Measurements from ENCODE around the gene PTPRO. TPM values are rescaled to one million over a fixed set of nuclear protein-coding genes. Genes with fewer than 3 reads are reported as not detected.

The PTPRO gene
- total and polyA plus RNA-seq, 4 donors: 2.6 to 11.7 (median 3.4) TPM

DNA sequence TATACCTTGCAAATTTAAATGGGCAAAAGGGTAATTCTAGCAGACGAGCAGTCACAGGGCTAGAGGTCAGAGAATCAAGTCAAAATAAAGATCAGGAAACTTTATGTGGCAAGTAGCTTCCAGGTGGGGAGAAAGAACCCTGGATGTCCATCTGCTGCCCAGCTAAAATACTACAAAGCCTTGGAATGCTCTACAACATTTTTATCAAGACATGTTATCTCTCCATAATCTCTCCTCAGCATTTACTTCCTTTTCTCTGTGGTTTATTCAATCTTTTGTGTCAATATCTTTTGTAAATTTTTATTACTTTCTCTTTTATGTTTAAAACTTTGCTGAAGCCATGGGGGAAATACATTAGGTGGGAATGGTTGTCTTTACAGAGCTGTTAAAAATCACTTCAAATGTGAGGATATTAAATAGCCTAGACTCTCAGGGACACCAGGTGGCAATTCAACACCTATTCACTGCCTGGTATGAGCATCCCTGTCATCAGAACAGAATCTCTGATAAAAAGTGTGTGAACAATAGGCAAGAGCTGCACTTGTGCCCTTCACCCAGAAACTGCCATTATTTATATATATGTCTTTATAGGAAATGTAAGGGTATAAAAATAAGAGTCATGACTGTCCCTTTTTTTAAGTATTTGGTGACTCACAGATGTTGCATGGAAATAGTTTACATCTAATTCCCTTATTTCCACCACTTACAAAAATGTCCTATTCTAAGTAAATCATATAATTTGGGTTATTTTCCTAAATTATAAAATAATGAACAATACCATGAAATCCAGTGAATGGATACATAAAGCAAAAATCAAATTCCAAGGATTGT, 314.0 kb downstream of the PTPRO start:
- no peak for TF ChIP-seq CTCF (IDR thresholded peaks at IDR 0.05; ENCODE audit: control extremely low read depth, extremely low read depth)
- Histone ChIP-seq H3K36me3 (ENCODE audit: control insufficient read depth in 4 of 4, insufficient read depth in 4 of 4, low read length in 4 of 4) (peaks cover 0 to 6% (median 3%) of the 10 kb centered on the region in 4 donors), H3K9me3 (ENCODE audit: control insufficient read depth in 4 of 4, insufficient read depth in 3 of 4, low read length in 3 of 4) (no peaks in the 10 kb centered on the region), H3K27me3 (ENCODE audit: control insufficient read depth in 3 of 3, insufficient read depth in 3 of 3, low read length in 2 of 3) (no peaks in the 10 kb centered on the region), H3K27ac (ENCODE audit: low read depth in 1 of 2, low read length in 1 of 2) (no peak overlapping the region), H3K4me1 (ENCODE audit: control insufficient read depth in 5 of 5, insufficient read depth in 5 of 5, low read length in 5 of 5) (peaks cover 0 to 3% (median 0%) of the 10 kb centered on the region in 5 donors), H3K9ac (ENCODE audit: insufficient read depth in 1 of 2, low read length in 2 of 2) (no peak overlapping the region), H3K4me3 (no peak overlapping the region)
- no peak for ATAC-seq (ENCODE audit: insufficient read depth, low FRiP score)
- DNase-seq: no peak
- WGBS, 2 donors: 93 to 96% methylated on average over 1 of the region's 1 CpG

DNA sequence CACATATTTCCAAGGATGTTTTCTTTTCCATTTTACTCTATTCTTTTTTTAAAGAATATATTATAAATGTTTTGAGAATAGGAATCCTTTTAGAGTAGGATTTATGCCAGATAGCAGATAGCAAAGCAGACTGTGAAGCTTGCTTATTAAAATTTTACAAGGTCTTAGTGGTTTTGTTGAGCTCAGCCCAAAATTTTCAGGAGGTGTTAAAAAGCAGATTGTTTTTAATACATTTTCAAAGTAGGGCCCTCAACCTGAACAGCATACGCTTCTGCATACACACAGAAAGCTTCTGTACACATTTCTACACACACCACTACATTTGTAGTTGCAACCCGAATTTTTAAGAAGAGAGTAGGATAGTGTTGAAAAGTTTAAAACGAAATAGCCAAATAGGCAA, 315.9 kb downstream of the PTPRO start:
- Histone ChIP-seq H3K36me3 (ENCODE audit: control insufficient read depth in 4 of 4, insufficient read depth in 4 of 4, low read length in 4 of 4) (peaks cover 0 to 6% (median 3%) of the 10 kb centered on the region in 4 donors), H3K9me3 (ENCODE audit: control insufficient read depth in 4 of 4, insufficient read depth in 3 of 4, low read length in 3 of 4) (no peaks in the 10 kb centered on the region), H3K4me3 (no peak overlapping the region), H3K27me3 (ENCODE audit: control insufficient read depth in 3 of 3, insufficient read depth in 3 of 3, low read length in 2 of 3) (no peaks in the 10 kb centered on the region), H3K9ac (ENCODE audit: insufficient read depth in 1 of 2, low read length in 2 of 2) (no peak overlapping the region), H3K27ac (ENCODE audit: low read depth in 1 of 2, low read length in 1 of 2) (no peak overlapping the region), H3K4me1 (ENCODE audit: control insufficient read depth in 5 of 5, insufficient read depth in 5 of 5, low read length in 5 of 5) (peaks cover 0 to 1% (median 0%) of the 10 kb centered on the region in 5 donors)
- ATAC-seq (ENCODE audit: insufficient read depth, low FRiP score) (no peak), DNase-seq (no peak)
- no peak for TF ChIP-seq CTCF (IDR thresholded peaks at IDR 0.05; ENCODE audit: control extremely low read depth, extremely low read depth)
- 66 to 80% methylated on average over 3 of the region's 3 CpGs for WGBS, 2 donors

DNA sequence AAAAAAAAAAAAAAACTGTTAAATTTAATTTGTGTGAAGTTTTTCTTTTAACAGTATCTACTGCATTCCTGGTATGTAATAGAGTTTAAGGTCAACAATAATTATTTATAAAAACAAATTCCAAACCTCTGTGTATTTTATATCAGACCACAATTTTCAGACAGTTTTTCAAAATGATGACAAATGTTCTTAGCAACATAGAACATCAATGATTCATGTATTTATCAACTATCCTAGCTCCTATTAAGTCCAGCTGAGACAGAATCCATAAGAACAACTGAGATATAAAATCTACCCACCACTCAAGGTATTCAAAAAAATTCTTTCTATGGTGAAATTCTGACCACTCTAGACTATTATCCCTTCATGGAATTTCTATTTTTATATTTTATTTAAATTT, 322.4 kb downstream of the PTPRO start:
- H3K27ac ChIP-seq (ENCODE audit: low read depth in 1 of 2, low read length in 1 of 2): no peak overlapping the region
- no peaks in the 10 kb centered on the region for H3K9me3 ChIP-seq (ENCODE audit: control insufficient read depth in 4 of 4, insufficient read depth in 3 of 4, low read length in 3 of 4)
- TF ChIP-seq CTCF (IDR thresholded peaks at IDR 0.05; ENCODE audit: control extremely low read depth, extremely low read depth): no peak
- peaks cover 0 to 6% (median 3%) of the 10 kb centered on the region in 4 donors for H3K36me3 ChIP-seq (ENCODE audit: control insufficient read depth in 4 of 4, insufficient read depth in 4 of 4, low read length in 4 of 4)
- no peaks in the 10 kb centered on the region for H3K4me1 ChIP-seq (ENCODE audit: control insufficient read depth in 5 of 5, insufficient read depth in 5 of 5, low read length in 5 of 5)
- H3K27me3 ChIP-seq (ENCODE audit: control insufficient read depth in 3 of 3, insufficient read depth in 3 of 3, low read length in 2 of 3): no peaks in the 10 kb centered on the region
- H3K9ac ChIP-seq (ENCODE audit: insufficient read depth in 1 of 2, low read length in 2 of 2): no peak overlapping the region
- ATAC-seq (ENCODE audit: insufficient read depth, low FRiP score) (no peak), DNase-seq (no peak)
- H3K4me3 ChIP-seq: no peak overlapping the region
